CD14-positive monocyte (primary cell): ENCODE measurements around the gene RNF133. TPM values are rescaled to one million over a fixed set of nuclear protein-coding genes. Genes with fewer than 3 reads are reported as not detected.

Experiments used
- DNase-seq, 3 donors: peaks; one replicate each; pipeline ENCODE4 v3.0.0-alpha.2; 2011 to 2022
- H2AFZ ChIP-seq: 2 replicates; pipeline ENCODE4 v1.6.0; 2012; ENCODE audit warnings: mild to moderate bottlenecking, low read depth, low read length, inconsistent platforms; ENCODE audit not compliant: insufficient read depth, poor library complexity, severe bottlenecking
- H3K27ac ChIP-seq, 2 donors: 1 replicate in 1 of 2; 2 replicates in 1 of 2; pipeline ENCODE4 v1.5.1; 2012 to 2013; ENCODE audit warnings: low read length in 2 of 2, control low read depth in 1 of 2, inconsistent platforms in 1 of 2, low read depth in 1 of 2, mild to moderate bottlenecking in 1 of 2
- H3K27me3 ChIP-seq, 2 donors: one replicate each; pipeline versions ENCODE4 v1.6.0 to v1.6.1; 2011 to 2013; ENCODE audit warnings: low read length in 2 of 2; ENCODE audit not compliant: control insufficient read depth in 2 of 2, insufficient read depth in 2 of 2
- H3K36me3 ChIP-seq, 2 donors: replicated peaks in 1 of 2; 1 replicate in 1 of 2; 2 replicates in 1 of 2; pipeline versions ENCODE4 v1.5.1 to v1.6.1; 2012 to 2013; ENCODE audit warnings: low read length in 2 of 2, control low read depth in 1 of 2, inconsistent platforms in 1 of 2, mild to moderate bottlenecking in 1 of 2; ENCODE audit not compliant: insufficient read depth in 2 of 2, control insufficient read depth in 1 of 2
- H3K4me1 ChIP-seq, 2 donors: 1 replicate in 1 of 2; 2 replicates in 1 of 2; pipeline versions ENCODE4 v1.5.1 to v1.6.1; 2012 to 2013; ENCODE audit warnings: low read length in 2 of 2, control low read depth in 1 of 2, inconsistent platforms in 1 of 2, mild to moderate bottlenecking in 1 of 2, moderate library complexity in 1 of 2; ENCODE audit not compliant: insufficient read depth in 2 of 2, control insufficient read depth in 1 of 2
- H3K4me2 ChIP-seq: replicated peaks from 2 replicates; pipeline ENCODE3; 2012; ENCODE audit warnings: low read length, moderate library complexity, mild to moderate bottlenecking; ENCODE audit not compliant: poor library complexity, severe bottlenecking; ENCODE audit errors: extremely low read depth
- H3K4me3 ChIP-seq, 3 experiments: fragments of 200-600 bp in 1 of 3; sonication (generic) in 1 of 3; replicated peaks in 1 of 3; 1 replicate in 2 of 3; 2 replicates in 1 of 3; pipeline ENCODE4 v1.5.1; 2011 to 2013; ENCODE audit warnings: low read length in 3 of 3, mild to moderate bottlenecking in 3 of 3, control low read depth in 2 of 3, low read depth in 2 of 3, inconsistent platforms in 1 of 3, moderate library complexity in 1 of 3
- H3K79me2 ChIP-seq: 2 replicates; pipeline ENCODE4 v1.6.0; 2012; ENCODE audit warnings: mild to moderate bottlenecking, control low read depth, inconsistent platforms, low read length, moderate library complexity; ENCODE audit not compliant: insufficient read depth
- H3K9ac ChIP-seq: 2 replicates; pipeline ENCODE4 v1.6.0; 2017; ENCODE audit warnings: low read length, mild to moderate bottlenecking; ENCODE audit not compliant: insufficient read depth, poor library complexity, severe bottlenecking
- H3K9me3 ChIP-seq, 2 donors: replicated peaks in 1 of 2; 1 replicate in 1 of 2; 2 replicates in 1 of 2; pipeline versions ENCODE4 v1.5.1 to v1.6.1; 2012 to 2013; ENCODE audit warnings: low read length in 2 of 2, control low read depth in 1 of 2; ENCODE audit not compliant: control insufficient read depth in 1 of 2, insufficient read depth in 1 of 2
- H4K20me1 ChIP-seq: 2 replicates; pipeline ENCODE4 v1.6.0; 2012; ENCODE audit warnings: mild to moderate bottlenecking, low read length, control low read depth, moderate library complexity; ENCODE audit not compliant: insufficient read depth
- H3K27ac Mint-ChIP-seq, 7 donors: one replicate each; pipeline ENCODE4 v1.8.0; 2020; ENCODE audit warnings: mild to moderate bottlenecking in 7 of 7, mixed read lengths in 7 of 7, moderate library complexity in 6 of 7, inconsistent platforms in 2 of 7
- H3K27me3 Mint-ChIP-seq, 3 donors: one replicate each; pipeline ENCODE4 v1.8.0; 2021 to 2022; ENCODE audit warnings: low read depth in 3 of 3, mild to moderate bottlenecking in 3 of 3, mixed read lengths in 3 of 3, moderate library complexity in 3 of 3, inconsistent platforms in 1 of 3
- H3K36me3 Mint-ChIP-seq, 2 donors: one replicate each; pipeline ENCODE4 v1.8.0; 2020; ENCODE audit warnings: mixed read lengths in 2 of 2, inconsistent platforms in 1 of 2, mild to moderate bottlenecking in 1 of 2
- H3K4me1 Mint-ChIP-seq: one replicate; pipeline ENCODE4 v1.8.0; 2020; ENCODE audit warnings: mild to moderate bottlenecking, mixed read lengths
- H3K4me3 Mint-ChIP-seq, 2 donors: one replicate each; pipeline ENCODE4 v1.8.0; 2020; ENCODE audit warnings: mild to moderate bottlenecking in 2 of 2, mixed read lengths in 2 of 2, moderate library complexity in 1 of 2
- H3K9me3 Mint-ChIP-seq, 7 donors: one replicate each; pipeline ENCODE4 v1.8.0; 2020 to 2022; ENCODE audit warnings: mixed read lengths in 7 of 7, mild to moderate bottlenecking in 6 of 7, moderate library complexity in 6 of 7, inconsistent platforms in 2 of 7
- WGBS: methylation state at CpG from one replicate; pipeline ENCODE4 v1.1.5; 2013; ENCODE audit warnings: missing lambda C conversion rate; ENCODE audit not compliant: insufficient coverage; 5-methylcytosine and 5-hydroxymethylcytosine counted together
- intact Hi-C, 2 donors: fragments of 100-400 bp; cut with micrococcal nuclease; formaldehyde crosslinking; loops; one replicate each; pipeline versions ENCODE4 v1.15.0 to v1.15.1; 2023
- polyA plus RNA-seq, 3 donors: library from polyadenylated mRNA; depleted of rRNA in 1 of 3; unstranded in 2 of 3; stranded (reverse) in 1 of 3; fragments of 300-500 nt in 2 of 3; fragments of >200 nt in 1 of 3; fragmentation: Illumina TruSeq in 2 of 3; gene quantifications; 1 replicate in 2 of 3; 2 replicates in 1 of 3; pipeline ENCODE4 v1.2.3, GENCODE V29; 2012 to 2021
- TF ChIP-seq, protein P1 (sequence below): fragments of 200-600 bp; IDR thresholded peaks from one replicate; pipeline ENCODE4 v1.8.0; 2022; ENCODE audit warnings: antibody characterized with exemption, mild to moderate bottlenecking

Gene RNF133
- polyA plus RNA-seq, 3 donors = not detected

DNA sequence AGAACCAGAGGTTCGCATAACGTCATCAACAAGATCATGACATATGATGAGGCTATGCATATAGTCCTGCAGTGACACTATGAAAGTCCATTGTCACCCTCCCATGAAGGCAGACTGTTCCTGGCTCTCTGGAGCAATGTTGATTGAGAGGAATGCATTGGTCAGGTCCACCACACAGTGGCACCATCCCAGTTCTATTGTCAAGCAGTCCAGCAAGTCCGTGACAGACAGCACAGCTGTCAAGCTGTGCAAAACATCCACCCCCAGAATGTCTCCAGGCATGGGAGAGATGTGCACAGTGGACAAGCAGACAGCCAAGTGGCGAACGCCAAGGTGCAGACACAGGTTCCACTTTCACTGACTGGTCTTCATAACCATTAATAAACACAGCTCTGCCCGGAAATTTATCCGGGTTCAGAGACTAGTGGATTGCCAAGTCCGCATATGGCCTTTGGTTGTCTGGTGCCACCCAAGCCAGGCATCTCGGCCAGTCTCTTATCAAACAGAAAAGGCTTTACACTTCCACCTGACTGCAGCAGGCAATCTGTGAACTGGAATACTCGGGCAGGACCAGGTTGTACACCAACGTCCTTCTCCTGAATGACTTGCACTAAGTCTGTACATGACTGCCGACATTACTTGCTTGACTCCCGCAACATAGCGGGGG, 7.2 kb downstream of the RNF133 start:
- no peaks in the 10 kb centered on the region for H3K36me3 ChIP-seq
- no peak overlapping the region for H3K27ac ChIP-seq
- no peak for DNase-seq
- peaks cover 0 to 13% (median 6%) of the 10 kb centered on the region in 7 donors for H3K9me3 Mint-ChIP-seq
- H3K27me3 ChIP-seq = no peaks in the 10 kb centered on the region
- no peak overlapping the region for H3K4me2 ChIP-seq
- no peak overlapping the region for H3K9ac ChIP-seq
- H3K27me3 Mint-ChIP-seq = no peaks in the 10 kb centered on the region
- TF ChIP-seq, protein P1, sequence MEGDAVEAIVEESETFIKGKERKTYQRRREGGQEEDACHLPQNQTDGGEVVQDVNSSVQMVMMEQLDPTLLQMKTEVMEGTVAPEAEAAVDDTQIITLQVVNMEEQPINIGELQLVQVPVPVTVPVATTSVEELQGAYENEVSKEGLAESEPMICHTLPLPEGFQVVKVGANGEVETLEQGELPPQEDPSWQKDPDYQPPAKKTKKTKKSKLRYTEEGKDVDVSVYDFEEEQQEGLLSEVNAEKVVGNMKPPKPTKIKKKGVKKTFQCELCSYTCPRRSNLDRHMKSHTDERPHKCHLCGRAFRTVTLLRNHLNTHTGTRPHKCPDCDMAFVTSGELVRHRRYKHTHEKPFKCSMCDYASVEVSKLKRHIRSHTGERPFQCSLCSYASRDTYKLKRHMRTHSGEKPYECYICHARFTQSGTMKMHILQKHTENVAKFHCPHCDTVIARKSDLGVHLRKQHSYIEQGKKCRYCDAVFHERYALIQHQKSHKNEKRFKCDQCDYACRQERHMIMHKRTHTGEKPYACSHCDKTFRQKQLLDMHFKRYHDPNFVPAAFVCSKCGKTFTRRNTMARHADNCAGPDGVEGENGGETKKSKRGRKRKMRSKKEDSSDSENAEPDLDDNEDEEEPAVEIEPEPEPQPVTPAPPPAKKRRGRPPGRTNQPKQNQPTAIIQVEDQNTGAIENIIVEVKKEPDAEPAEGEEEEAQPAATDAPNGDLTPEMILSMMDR = no peak
- H3K79me2 ChIP-seq = no peaks in the 10 kb centered on the region
- H3K4me1 Mint-ChIP-seq = no peaks in the 10 kb centered on the region
- peaks cover 8 to 34% of the 10 kb centered on the region in 2 donors for H3K9me3 ChIP-seq
- H3K4me1 ChIP-seq = no peaks in the 10 kb centered on the region
- no peak overlapping the region for H2AFZ ChIP-seq
- 84% methylated on average over 10 of the region's 14 CpGs for WGBS
- H3K27ac Mint-ChIP-seq = no peak overlapping the region
- no peaks in the 10 kb centered on the region for H3K36me3 Mint-ChIP-seq
- intact Hi-C loops = no loop called here
- no peak overlapping the region for H3K4me3 ChIP-seq
- H3K4me3 Mint-ChIP-seq = no peak overlapping the region
- H4K20me1 ChIP-seq = no peaks in the 10 kb centered on the region

DNA sequence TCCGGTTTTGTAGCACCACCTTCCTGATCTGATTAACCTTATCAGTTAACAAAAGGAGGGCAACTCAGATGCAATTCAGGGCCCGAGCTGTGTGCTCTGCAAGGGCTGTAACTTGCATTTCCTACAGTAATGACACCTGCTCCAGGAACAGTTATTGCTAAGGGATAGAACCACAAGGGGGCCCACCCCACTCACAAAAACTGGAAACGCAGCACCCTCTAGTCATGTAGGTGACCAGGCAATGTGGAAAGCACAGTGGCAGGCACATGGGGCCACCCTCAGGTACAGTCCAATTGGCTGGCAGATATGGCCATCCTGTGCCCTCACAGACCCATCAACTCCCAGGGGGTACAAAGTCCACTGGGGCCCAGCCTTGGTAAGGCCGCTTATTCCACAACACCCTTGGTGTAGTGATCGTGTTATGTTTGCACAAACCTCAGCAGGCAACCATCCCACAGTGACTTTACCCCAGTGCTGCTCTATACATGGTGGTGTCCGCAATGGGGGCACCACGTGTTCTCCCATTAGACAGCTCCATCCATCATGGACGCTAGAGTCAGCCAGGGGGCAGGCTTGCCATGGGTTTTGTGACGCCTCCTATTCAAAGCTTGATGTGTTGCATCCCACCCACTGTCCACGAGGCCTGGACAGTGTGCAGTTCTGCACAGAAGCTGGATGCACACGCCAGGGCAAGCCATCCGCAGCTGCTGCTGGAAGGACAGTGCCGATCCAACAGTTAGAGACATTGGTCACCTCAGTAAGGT, 9.4 kb downstream of the RNF133 start:
- Histone ChIP-seq H3K27ac (no peak overlapping the region), H3K27me3 (no peaks in the 10 kb centered on the region), H4K20me1 (no peaks in the 10 kb centered on the region), H3K36me3 (no peaks in the 10 kb centered on the region), H3K4me2 (no peak overlapping the region), H3K79me2 (no peaks in the 10 kb centered on the region), H2AFZ (no peak overlapping the region), H3K9me3 (peaks cover 8 to 34% of the 10 kb centered on the region in 2 donors), H3K4me3 (no peak overlapping the region), H3K9ac (no peak overlapping the region), H3K4me1 (no peaks in the 10 kb centered on the region)
- intact Hi-C loops = no loop called here
- H3K9me3 Mint-ChIP-seq = peaks cover 0 to 13% (median 6%) of the 10 kb centered on the region in 7 donors
- TF ChIP-seq, protein P1 = no peak
- H3K27me3 Mint-ChIP-seq = no peaks in the 10 kb centered on the region
- WGBS = 90% methylated on average over 13 of the region's 13 CpGs
- no peak overlapping the region for H3K4me3 Mint-ChIP-seq
- no peaks in the 10 kb centered on the region for H3K4me1 Mint-ChIP-seq
- H3K36me3 Mint-ChIP-seq = no peaks in the 10 kb centered on the region
- DNase-seq = no peak
- H3K27ac Mint-ChIP-seq = no peak overlapping the region
